HEK293 (cell line): Measurements from ENCODE around the gene METTL16.
A peak's percentile ranks its signal among the peaks of the same experiment; 100 is the strongest.

Experiments used
- FEZF1 ChIP-seq: fragments of 450-650 bp; formaldehyde crosslinking; IDR thresholded peaks from 2 replicates; pipeline ENCODE4 v1.5.1; 2016; ENCODE audit warnings: missing biosample characterization, missing genetic modification characterization
- GLI4 ChIP-seq: fragments of 450-650 bp; formaldehyde crosslinking; IDR thresholded peaks from 2 replicates; pipeline ENCODE4 v1.5.1; 2016; ENCODE audit warnings: missing biosample characterization, missing genetic modification characterization
- MZF1 ChIP-seq: fragments of 450-650 bp; formaldehyde crosslinking; IDR thresholded peaks from 2 replicates; pipeline ENCODE4 v1.5.1; 2017; ENCODE audit warnings: missing biosample characterization, missing genetic modification characterization, borderline replicate concordance
- OSR2 ChIP-seq: fragments of 450-650 bp; formaldehyde crosslinking; IDR thresholded peaks from 2 replicates; pipeline ENCODE4 v1.5.1; 2016; ENCODE audit warnings: missing biosample characterization, missing genetic modification characterization
- PRDM1 ChIP-seq: fragments of 450-650 bp; formaldehyde crosslinking; IDR thresholded peaks from 2 replicates; pipeline ENCODE4; 2016; ENCODE audit warnings: missing biosample characterization, missing genetic modification characterization
- PRDM4 ChIP-seq: fragments of 450-650 bp; formaldehyde crosslinking; IDR thresholded peaks from 2 replicates; pipeline ENCODE4 v1.5.1; 2017; ENCODE audit warnings: missing biosample characterization, missing genetic modification characterization
- REPIN1 ChIP-seq: fragments of 450-650 bp; formaldehyde crosslinking; IDR thresholded peaks from 2 replicates; pipeline ENCODE4 v1.5.1; 2017; ENCODE audit warnings: missing biosample characterization, missing genetic modification characterization, low read depth
- REST ChIP-seq: fragments of 450-650 bp; formaldehyde crosslinking; IDR thresholded peaks from 2 replicates; pipeline ENCODE4 v1.5.1; 2016; ENCODE audit warnings: missing biosample characterization, missing genetic modification characterization
- SCRT2 ChIP-seq: fragments of 450-650 bp; formaldehyde crosslinking; IDR thresholded peaks from 2 replicates; pipeline ENCODE4 v1.5.1; 2016; ENCODE audit warnings: missing biosample characterization, missing genetic modification characterization
- SP3 ChIP-seq: fragments of 450-650 bp; formaldehyde crosslinking; IDR thresholded peaks from 2 replicates; pipeline ENCODE4 v1.5.1; 2016; ENCODE audit warnings: missing biosample characterization, missing genetic modification characterization
- ZBTB17 ChIP-seq: fragments of 450-650 bp; formaldehyde crosslinking; IDR thresholded peaks from 2 replicates; pipeline ENCODE4 v1.5.1; 2016; ENCODE audit warnings: missing biosample characterization, missing genetic modification characterization
- ZBTB20 ChIP-seq: fragments of 450-650 bp; formaldehyde crosslinking; IDR thresholded peaks from 2 replicates; pipeline ENCODE4 v1.5.1; 2016; ENCODE audit warnings: missing biosample characterization, missing genetic modification characterization
- ZFP69B ChIP-seq: fragments of 450-650 bp; formaldehyde crosslinking; IDR thresholded peaks from 2 replicates; pipeline ENCODE4 v1.5.1; 2016; ENCODE audit warnings: missing biosample characterization, missing genetic modification characterization
- ZNF121 ChIP-seq: fragments of 450-650 bp; formaldehyde crosslinking; IDR thresholded peaks from 2 replicates; pipeline ENCODE4 v1.5.1; 2016; ENCODE audit warnings: missing biosample characterization, missing genetic modification characterization
- ZNF16 ChIP-seq: fragments of 450-650 bp; formaldehyde crosslinking; IDR thresholded peaks from 2 replicates; pipeline ENCODE4 v1.5.1; 2016; ENCODE audit warnings: low read depth, missing biosample characterization, missing genetic modification characterization
- ZNF2 ChIP-seq: fragments of 450-650 bp; formaldehyde crosslinking; IDR thresholded peaks from 2 replicates; pipeline ENCODE4 v1.5.1; 2016; ENCODE audit warnings: missing biosample characterization, missing genetic modification characterization
- ZNF221 ChIP-seq: fragments of 450-650 bp; formaldehyde crosslinking; IDR thresholded peaks from 2 replicates; pipeline ENCODE4 v1.5.1; 2017; ENCODE audit warnings: missing biosample characterization, missing genetic modification characterization, borderline replicate concordance
- ZNF223 ChIP-seq: fragments of 450-650 bp; formaldehyde crosslinking; IDR thresholded peaks from 2 replicates; pipeline ENCODE4 v1.5.1; 2016; ENCODE audit warnings: missing biosample characterization, missing genetic modification characterization
- ZNF391 ChIP-seq: fragments of 450-650 bp; formaldehyde crosslinking; IDR thresholded peaks from 2 replicates; pipeline ENCODE4 v1.5.1; 2016; ENCODE audit warnings: low read depth, missing biosample characterization, missing genetic modification characterization, borderline replicate concordance
- ZNF416 ChIP-seq: fragments of 450-650 bp; formaldehyde crosslinking; IDR thresholded peaks from 2 replicates; pipeline ENCODE4 v1.5.1; 2016; ENCODE audit warnings: missing biosample characterization, missing genetic modification characterization
- ZNF514 ChIP-seq: fragments of 450-650 bp; formaldehyde crosslinking; IDR thresholded peaks from 2 replicates; pipeline ENCODE4 v1.5.1; 2016; ENCODE audit warnings: missing biosample characterization, missing genetic modification characterization
- ZNF558 ChIP-seq: fragments of 450-650 bp; formaldehyde crosslinking; IDR thresholded peaks from 2 replicates; pipeline ENCODE4 v1.5.1; 2016; ENCODE audit warnings: missing biosample characterization, missing genetic modification characterization
- ZNF623 ChIP-seq: fragments of 450-650 bp; formaldehyde crosslinking; IDR thresholded peaks from 2 replicates; pipeline ENCODE4 v1.5.1; 2016; ENCODE audit warnings: missing biosample characterization, missing genetic modification characterization
- ZNF624 ChIP-seq: fragments of 450-650 bp; formaldehyde crosslinking; IDR thresholded peaks from 2 replicates; pipeline ENCODE4 v1.5.1; 2017; ENCODE audit warnings: missing biosample characterization, missing genetic modification characterization
- ZNF677 ChIP-seq: fragments of 450-650 bp; IDR thresholded peaks from 2 replicates; pipeline ENCODE4 v1.5.0; 2018; ENCODE audit warnings: missing biosample characterization, mild to moderate bottlenecking, missing genetic modification characterization, moderate library complexity
- ZNF692 ChIP-seq: fragments of 450-650 bp; formaldehyde crosslinking; IDR thresholded peaks from 2 replicates; pipeline ENCODE4 v1.5.1; 2016; ENCODE audit warnings: missing biosample characterization, missing genetic modification characterization
- ZNF791 ChIP-seq: fragments of 450-650 bp; formaldehyde crosslinking; IDR thresholded peaks from 2 replicates; pipeline ENCODE4 v1.5.1; 2016; ENCODE audit warnings: missing biosample characterization, missing genetic modification characterization
- ZSCAN23 ChIP-seq: fragments of 450-650 bp; formaldehyde crosslinking; IDR thresholded peaks from 2 replicates; pipeline ENCODE4 v1.5.1; 2016; ENCODE audit warnings: missing biosample characterization, missing genetic modification characterization
- ZSCAN30 ChIP-seq: fragments of 450-650 bp; IDR thresholded peaks from 2 replicates; pipeline ENCODE4 v1.5.1; 2018; ENCODE audit warnings: missing biosample characterization, mild to moderate bottlenecking, missing genetic modification characterization, moderate library complexity
- ZSCAN4 ChIP-seq: fragments of 450-650 bp; formaldehyde crosslinking; IDR thresholded peaks from 2 replicates; pipeline ENCODE4 v1.5.1; 2017; ENCODE audit warnings: missing biosample characterization, missing genetic modification characterization
- ZSCAN5A ChIP-seq: fragments of 450-650 bp; formaldehyde crosslinking; IDR thresholded peaks from 2 replicates; pipeline ENCODE4 v1.5.1; 2016; ENCODE audit warnings: missing biosample characterization, missing genetic modification characterization

METTL16 gene

GRCh38 chr17:2393174-2393953 is 118.3 kb downstream of the METTL16 start (continued):
- TF ChIP-seq ZNF692 (tag by site-specific recombination) (no peak; the same call in 1 of the 2 replicates), ZNF2 (tag by site-specific recombination) (peak; percentile 85), ZNF623 (tag by site-specific recombination) (peak; percentile 10; the same call in 1 of the 2 replicates), ZSCAN4 (tag by site-specific recombination) (no peak), PRDM4 (tag by site-specific recombination) (peak; percentile 86), SP3 (tag by site-specific recombination) (peak; percentile 72), ZNF221 (no peak), REST (tag by site-specific recombination) (no peak), ZNF558 (tag by site-specific recombination) (no peak), REPIN1 (tag by site-specific recombination) (no peak), ZNF514 (no peak), ZNF791 (tag by site-specific recombination) (no peak), PRDM1 (tag by site-specific recombination) (no peak), GLI4 (tag by site-specific recombination) (0 out of 2 replicates have a peak, but pooled peaks have one; percentile 17), ZSCAN23 (tag by site-specific recombination) (no peak; the same call in 1 of the 2 replicates), ZNF624 (tag by site-specific recombination) (no peak), ZNF416 (tag by site-specific recombination) (no peak), FEZF1 (tag by site-specific recombination) (no peak), ZNF677 (tag by site-specific recombination) (no peak; the same call in 1 of the 2 replicates), ZBTB17 (peak; percentile 69), ZNF223 (tag by site-specific recombination) (no peak), ZFP69B (tag by site-specific recombination) (peak; percentile 29; the same call in 1 of the 2 replicates), ZNF16 (no peak), ZSCAN5A (peak; percentile 75; the same call in 1 of the 2 replicates), ZNF121 (tag by site-specific recombination) (no peak), ZBTB20 (peak; percentile 71), SCRT2 (0 out of 2 replicates have a peak, but pooled peaks have one; percentile 15), OSR2 (tag by site-specific recombination) (no peak; the same call in 1 of the 2 replicates), MZF1 (tag by site-specific recombination) (0 out of 2 replicates have a peak, but pooled peaks have one; percentile 46), ZSCAN30 (tag by site-specific recombination) (peak; percentile 16; the same call in 1 of the 2 replicates), ZNF391 (tag by site-specific recombination) (peak; percentile 81)
